Measurements from ENCODE around the gene TMEM151B. TPM values are rescaled to one million over a fixed set of nuclear protein-coding genes. Genes with fewer than 3 reads are reported as not detected.
A peak's percentile ranks its signal among the peaks of the same experiment; 100 is the strongest.

The TMEM151B gene
- total and polyA plus RNA-seq, 7 donors: 0.16 to 1.1 (median 0.63) TPM; not detected in 2

DNA sequence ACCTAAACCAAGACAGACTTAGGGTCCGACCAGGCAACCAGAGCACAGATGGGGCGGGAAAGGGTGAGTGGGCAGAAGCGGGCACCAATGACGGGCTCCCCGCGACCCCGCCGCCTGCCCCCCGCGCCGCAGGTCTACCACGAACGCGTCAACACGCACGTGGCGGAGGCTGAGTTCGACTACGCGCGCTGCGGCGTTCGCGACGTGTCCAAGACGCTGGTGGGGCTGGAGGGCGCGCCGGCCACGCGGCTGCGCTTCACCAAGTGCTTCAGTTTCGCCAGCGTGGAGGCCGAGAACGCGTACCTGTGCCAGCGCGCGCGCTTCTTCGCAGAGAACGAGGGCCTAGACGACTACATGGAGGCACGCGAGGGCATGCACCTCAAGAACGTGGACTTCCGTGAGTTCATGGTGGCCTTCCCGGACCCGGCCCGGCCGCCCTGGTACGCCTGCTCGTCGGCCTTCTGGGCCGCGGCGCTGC, 5.1 kb downstream of the TMEM151B start:
- H3K36me3 ChIP-seq: no peaks in the 10 kb centered on the region
- DNase-seq: no peak
- H3K9me3 ChIP-seq: no peaks in the 10 kb centered on the region
- H3K4me1 ChIP-seq: peaks cover 0 to 17% (median 13%) of the 10 kb centered on the region in 4 donors
- peak overlapping the region in 3 of 4 donors; percentile 27 to 43 (median 37) for H3K4me3 ChIP-seq
- intact Hi-C loops (cut with DNase I): no loop called here
- no peak overlapping the region for H3K27ac ChIP-seq
- WGBS, 2 donors: 82 to 84% methylated on average over 59 of the region's 59 CpGs
- H3K27me3 ChIP-seq: peaks cover 28 to 89% (median 70%) of the 10 kb centered on the region in 3 donors
- TF ChIP-seq EP300 (IDR thresholded peaks at IDR 0.05) (no peak), POLR2AphosphoS5 (IDR thresholded peaks at IDR 0.05) (no peak), POLR2A (IDR thresholded peaks at IDR 0.05) (no peak)
- TF ChIP-seq, protein P1, sequence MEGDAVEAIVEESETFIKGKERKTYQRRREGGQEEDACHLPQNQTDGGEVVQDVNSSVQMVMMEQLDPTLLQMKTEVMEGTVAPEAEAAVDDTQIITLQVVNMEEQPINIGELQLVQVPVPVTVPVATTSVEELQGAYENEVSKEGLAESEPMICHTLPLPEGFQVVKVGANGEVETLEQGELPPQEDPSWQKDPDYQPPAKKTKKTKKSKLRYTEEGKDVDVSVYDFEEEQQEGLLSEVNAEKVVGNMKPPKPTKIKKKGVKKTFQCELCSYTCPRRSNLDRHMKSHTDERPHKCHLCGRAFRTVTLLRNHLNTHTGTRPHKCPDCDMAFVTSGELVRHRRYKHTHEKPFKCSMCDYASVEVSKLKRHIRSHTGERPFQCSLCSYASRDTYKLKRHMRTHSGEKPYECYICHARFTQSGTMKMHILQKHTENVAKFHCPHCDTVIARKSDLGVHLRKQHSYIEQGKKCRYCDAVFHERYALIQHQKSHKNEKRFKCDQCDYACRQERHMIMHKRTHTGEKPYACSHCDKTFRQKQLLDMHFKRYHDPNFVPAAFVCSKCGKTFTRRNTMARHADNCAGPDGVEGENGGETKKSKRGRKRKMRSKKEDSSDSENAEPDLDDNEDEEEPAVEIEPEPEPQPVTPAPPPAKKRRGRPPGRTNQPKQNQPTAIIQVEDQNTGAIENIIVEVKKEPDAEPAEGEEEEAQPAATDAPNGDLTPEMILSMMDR (IDR thresholded peaks at IDR 0.05): no peak

DNA sequence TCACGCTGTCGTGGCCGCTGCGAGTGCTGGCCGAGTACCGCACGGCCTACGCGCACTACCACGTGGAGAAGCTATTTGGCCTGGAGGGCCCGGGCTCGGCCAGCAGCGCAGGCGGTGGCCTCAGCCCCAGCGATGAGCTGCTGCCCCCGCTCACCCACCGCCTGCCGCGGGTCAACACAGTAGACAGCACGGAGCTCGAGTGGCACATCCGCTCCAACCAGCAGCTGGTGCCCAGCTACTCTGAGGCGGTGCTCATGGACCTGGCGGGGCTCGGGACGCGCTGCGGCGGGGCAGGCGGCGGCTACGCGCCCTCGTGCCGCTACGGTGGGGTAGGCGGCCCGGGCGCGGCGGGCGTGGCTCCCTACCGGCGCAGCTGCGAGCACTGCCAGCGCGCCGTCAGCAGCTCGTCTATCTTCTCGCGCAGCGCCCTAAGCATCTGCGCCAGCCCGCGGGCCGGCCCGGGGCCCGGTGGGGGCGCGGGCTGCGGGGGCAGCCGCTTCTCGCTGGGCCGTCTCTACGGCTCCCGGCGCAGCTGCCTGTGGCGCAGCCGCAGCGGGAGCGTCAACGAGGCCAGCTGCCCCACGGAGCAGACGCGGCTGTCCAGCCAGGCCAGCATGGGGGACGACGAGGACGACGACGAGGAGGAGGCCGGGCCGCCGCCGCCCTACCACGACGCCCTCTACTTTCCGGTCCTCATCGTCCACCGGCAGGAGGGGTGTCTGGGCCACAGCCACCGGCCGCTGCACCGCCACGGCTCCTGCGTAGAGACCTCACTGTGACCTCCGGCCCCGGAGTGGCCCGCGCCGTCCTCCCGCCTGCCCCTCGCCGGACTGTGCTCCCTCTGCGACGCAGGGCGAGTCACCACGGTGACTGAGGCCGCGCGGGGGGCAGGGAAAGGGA, 5.7 kb downstream of the TMEM151B start:
- peaks cover 21 to 82% (median 63%) of the 10 kb centered on the region in 3 donors for H3K27me3 ChIP-seq
- H3K36me3 ChIP-seq: no peaks in the 10 kb centered on the region
- intact Hi-C loops (cut with DNase I): no loop called here
- peak overlapping the region in 3 of 4 donors; percentile 27 to 43 (median 37) for H3K4me3 ChIP-seq
- no peaks in the 10 kb centered on the region for H3K9me3 ChIP-seq
- peaks cover 0 to 10% (median 10%) of the 10 kb centered on the region in 4 donors for H3K4me1 ChIP-seq
- no peak for DNase-seq
- TF ChIP-seq, protein P1 (IDR thresholded peaks at IDR 0.05): no peak
- TF ChIP-seq POLR2AphosphoS5 (IDR thresholded peaks at IDR 0.05) (no peak), EP300 (IDR thresholded peaks at IDR 0.05) (no peak), POLR2A (IDR thresholded peaks at IDR 0.05) (no peak)
- no peak overlapping the region for H3K27ac ChIP-seq
- 8 to 16% methylated on average over 109 of the region's 109 CpGs for WGBS, 2 donors

DNA sequence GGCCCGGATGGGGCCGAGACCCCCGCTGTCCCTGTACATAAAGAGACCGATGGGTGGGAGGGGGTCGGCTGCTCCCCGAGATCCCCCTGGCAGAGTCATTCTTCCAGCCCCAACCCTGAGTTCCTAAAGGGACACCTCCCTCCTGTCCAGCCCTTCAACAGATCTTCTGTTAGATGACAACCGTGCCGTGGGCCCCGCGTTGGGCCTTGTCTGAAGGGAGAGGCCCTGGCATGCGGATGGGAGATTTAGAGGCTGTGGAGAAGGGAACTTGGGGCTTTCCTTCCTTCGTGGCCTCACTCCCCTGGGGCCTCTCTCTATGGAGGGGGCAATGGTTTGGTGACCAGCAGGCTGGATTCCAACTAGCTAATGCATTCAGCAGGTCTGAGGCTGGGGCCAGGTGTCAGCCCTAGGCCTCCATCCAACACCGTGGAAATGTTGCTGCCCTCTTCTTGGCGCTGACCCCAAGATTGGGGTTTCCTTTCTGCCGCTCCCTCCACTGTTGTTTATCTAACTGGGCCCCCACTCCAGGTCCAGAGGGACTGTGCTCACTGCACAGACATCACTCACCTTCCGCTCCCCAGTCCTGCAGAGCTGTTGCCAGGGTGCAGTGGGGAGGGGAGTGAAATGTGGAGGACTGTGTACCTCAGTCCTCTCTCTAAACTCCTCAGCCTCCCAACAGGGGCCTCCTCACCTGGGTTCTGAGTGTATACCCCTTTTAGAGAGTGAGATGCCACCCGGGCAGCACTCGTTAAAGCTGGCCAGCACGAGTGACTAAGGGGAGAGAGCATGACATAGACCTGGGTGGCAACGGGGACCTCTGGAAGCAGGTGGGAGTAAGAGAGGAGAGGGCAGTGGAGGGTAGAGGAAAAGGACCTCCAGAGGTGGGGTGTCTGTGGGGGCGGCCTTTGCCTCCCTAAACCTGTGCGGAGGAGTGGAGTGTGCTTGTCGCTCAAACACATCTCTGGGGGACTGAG, 6.7 kb downstream of the TMEM151B start:
- no peaks in the 10 kb centered on the region for H3K9me3 ChIP-seq
- H3K27ac ChIP-seq: no peak overlapping the region
- 70 to 82% methylated on average over 23 of the region's 23 CpGs for WGBS, 2 donors
- H3K27me3 ChIP-seq: peaks cover 14 to 72% (median 53%) of the 10 kb centered on the region in 3 donors
- no peaks in the 10 kb centered on the region for H3K36me3 ChIP-seq
- H3K4me3 ChIP-seq: no peak overlapping the region
- no peak for TF ChIP-seq POLR2AphosphoS5 (IDR thresholded peaks at IDR 0.05)
- TF ChIP-seq POLR2A (IDR thresholded peaks at IDR 0.05): no peak
- no peak for TF ChIP-seq EP300 (IDR thresholded peaks at IDR 0.05)
- TF ChIP-seq, protein P1 (IDR thresholded peaks at IDR 0.05): no peak
- peaks cover 0 to 10% (median 10%) of the 10 kb centered on the region in 4 donors for H3K4me1 ChIP-seq
- intact Hi-C loops (cut with DNase I): no loop called here
- DNase-seq: no peak

DNA sequence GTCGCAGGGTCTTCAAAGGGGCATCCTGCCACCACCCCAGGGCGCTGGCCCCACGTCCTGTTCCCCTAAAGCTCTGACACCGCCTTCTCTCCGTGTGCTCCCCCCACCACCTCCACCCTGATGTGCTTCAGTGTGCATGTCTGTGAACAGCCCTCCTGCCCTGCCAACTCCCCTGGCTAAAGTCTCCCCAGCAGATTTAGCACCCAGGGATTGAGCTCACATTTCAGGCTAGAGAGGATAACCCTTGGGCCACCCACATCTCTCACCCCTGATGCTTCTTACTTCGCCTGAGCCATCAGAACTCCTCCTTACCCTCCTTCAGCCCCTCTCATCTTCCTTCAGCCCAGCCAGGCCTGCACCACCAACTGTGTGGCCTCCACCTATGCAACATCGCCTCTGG, 7.5 kb downstream of the TMEM151B start:
- no peak for DNase-seq
- 81 to 84% methylated on average over 7 of the region's 7 CpGs for WGBS, 2 donors
- Histone ChIP-seq H3K27me3 (peaks cover 8 to 64% (median 45%) of the 10 kb centered on the region in 3 donors), H3K27ac (no peak overlapping the region), H3K9me3 (no peaks in the 10 kb centered on the region), H3K4me1 (peaks cover 0 to 10% (median 10%) of the 10 kb centered on the region in 4 donors), H3K36me3 (no peaks in the 10 kb centered on the region), H3K4me3 (no peak overlapping the region)
- no peak for TF ChIP-seq EP300 (IDR thresholded peaks at IDR 0.05)
- no peak for TF ChIP-seq POLR2A (IDR thresholded peaks at IDR 0.05)
- TF ChIP-seq POLR2AphosphoS5 (IDR thresholded peaks at IDR 0.05): no peak
- TF ChIP-seq, protein P1 (IDR thresholded peaks at IDR 0.05): no peak
- intact Hi-C loops (cut with DNase I): no loop called here

Measured in sigmoid colon (tissue), 7 donors.